GM12878 (cell line): Measurements from ENCODE around the gene STK4.

Source experiments
- CTCF ChIP-seq, 3 experiments: IDR thresholded peaks in 2 of 3; conservative IDR thresholded peaks in 1 of 3; 2 replicates each; pipeline ENCODE4 v1.5.1; 2011; ENCODE audit warnings: low read depth in 3 of 3, low read length in 3 of 3, mild to moderate bottlenecking in 3 of 3, control low read depth in 2 of 3, moderate library complexity in 2 of 3, inconsistent platforms in 1 of 3, mixed read lengths in 1 of 3; ENCODE audit not compliant: control insufficient read depth in 2 of 3, insufficient read depth in 1 of 3; ENCODE audit errors: extremely low read depth in 1 of 3
- MYC ChIP-seq: IDR thresholded peaks from 2 replicates; pipeline ENCODE4 v1.6.1; 2011; ENCODE audit warnings: mild to moderate bottlenecking, low read length, moderate library complexity, inconsistent platforms; ENCODE audit not compliant: insufficient read depth, insufficient replicate concordance, insufficient read length, severe bottlenecking
- NFYA ChIP-seq: IDR thresholded peaks from 2 replicates; pipeline ENCODE4 v1.6.1; 2011; ENCODE audit warnings: low read depth, mild to moderate bottlenecking, low read length, improper control_type of control experiment, borderline replicate concordance
- POLR2AphosphoS5 ChIP-seq: IDR thresholded peaks from 2 replicates; pipeline ENCODE4 v1.6.1; 2011; ENCODE audit warnings: mild to moderate bottlenecking, low read length, inconsistent platforms
- REST ChIP-seq: IDR thresholded peaks from 2 replicates; pipeline ENCODE4 v1.6.1; 2012; ENCODE audit warnings: mild to moderate bottlenecking, low read depth, low read length
- RFX5 ChIP-seq: IDR thresholded peaks from 2 replicates; pipeline ENCODE4 v1.6.1; 2011; ENCODE audit warnings: low read depth, low read length, improper control_type of control experiment

- TF ChIP-seq CTCF (IDR thresholded peaks at IDR 0.05 in 2 of 3, conservative IDR thresholded peaks at IDR 0.05 in 1 of 3; ENCODE audit: control insufficient read depth in 2 of 3, extremely low read depth in 1 of 3, insufficient read depth in 1 of 3, low read depth in 3 of 3, low read length in 3 of 3) (no peak), NFYA (no peak), POLR2AphosphoS5 (no peak), REST (no peak), RFX5 (no peak), MYC (no peak)
Observed at GRCh38 chr20:44948513-44948912, 17.8 kb upstream of the STK4 start.
